Measurements from ENCODE around the gene SAP30BP.
A peak's percentile ranks its signal among the peaks of the same experiment; 100 is the strongest.
"Not testable (repeated sequence)": the region's sequence is repeated elsewhere in the genome, so short reads cannot be mapped to it uniquely, and the experiment has no call there.

Gene SAP30BP

DNA sequence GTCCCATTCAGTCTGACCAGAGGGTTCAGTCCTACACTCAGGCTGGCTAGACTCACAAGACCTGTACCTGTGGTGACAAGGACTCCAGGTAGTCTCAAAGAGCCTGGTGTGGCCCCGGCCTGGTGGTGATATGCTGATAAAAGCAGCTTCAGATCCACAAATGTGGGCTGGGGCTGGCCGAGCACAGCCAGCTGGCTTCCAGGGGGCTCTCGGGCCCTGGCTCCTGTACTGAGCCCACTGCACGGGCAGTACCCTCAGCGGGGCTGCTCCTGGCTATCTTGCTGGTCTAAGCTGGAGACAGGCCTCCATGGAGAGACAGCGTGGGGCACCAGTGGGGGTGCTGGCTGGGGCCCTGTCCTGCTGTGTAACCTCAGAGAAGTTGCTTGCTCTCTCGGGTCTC lies 29.6 kb upstream of the SAP30BP start:
- no peaks in the 10 kb centered on the region for H3K27me3 Mint-ChIP-seq
- no peaks in the 10 kb centered on the region for H3K9me3 Mint-ChIP-seq
- H3K27ac Mint-ChIP-seq, result no peak overlapping the region
- no peaks in the 10 kb centered on the region for H3K36me3 Mint-ChIP-seq
- CTCF ChIA-PET, result interaction anchor here (1.6 to 18.1 kb wide), 3 partner anchors 8 to 112 kb away, joined by 8 to 380 read pairs (median 101); no protein-coding TSS in a partner anchor
- no peaks in the 10 kb centered on the region for H3K4me1 Mint-ChIP-seq
- no peak for DNase-seq
- no peak overlapping the region for H3K4me3 Mint-ChIP-seq

DNA sequence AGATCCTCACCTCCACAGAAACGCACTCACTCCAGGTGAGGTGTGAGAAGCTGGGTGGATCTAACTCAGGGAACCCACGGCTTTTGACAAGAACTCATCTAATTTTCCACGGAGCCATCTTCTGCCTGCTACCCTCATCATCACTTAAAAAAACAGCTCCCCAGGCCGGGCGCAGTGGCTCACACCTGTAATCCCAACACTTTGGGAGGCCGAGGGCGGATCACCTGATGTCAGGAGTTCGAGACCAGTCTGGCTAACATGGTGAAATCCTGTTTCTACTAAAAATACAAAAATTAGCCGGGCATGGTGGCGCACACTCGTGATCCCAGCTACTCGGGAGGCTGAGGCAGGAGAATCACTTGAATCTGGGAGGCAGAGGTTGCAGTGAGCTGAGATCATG lies 29.1 kb upstream of the SAP30BP start:
- H3K4me1 Mint-ChIP-seq, H3K9me3 Mint-ChIP-seq, H3K4me3 Mint-ChIP-seq, H3K27me3 Mint-ChIP-seq, H3K27ac Mint-ChIP-seq, H3K36me3 Mint-ChIP-seq, DNase-seq: not testable (repeated sequence)
- CTCF ChIA-PET, result interaction anchor here (1.4 to 18.1 kb wide), 4 partner anchors 9 to 111 kb away, joined by 3 to 380 read pairs (median 54); no protein-coding TSS in a partner anchor

DNA sequence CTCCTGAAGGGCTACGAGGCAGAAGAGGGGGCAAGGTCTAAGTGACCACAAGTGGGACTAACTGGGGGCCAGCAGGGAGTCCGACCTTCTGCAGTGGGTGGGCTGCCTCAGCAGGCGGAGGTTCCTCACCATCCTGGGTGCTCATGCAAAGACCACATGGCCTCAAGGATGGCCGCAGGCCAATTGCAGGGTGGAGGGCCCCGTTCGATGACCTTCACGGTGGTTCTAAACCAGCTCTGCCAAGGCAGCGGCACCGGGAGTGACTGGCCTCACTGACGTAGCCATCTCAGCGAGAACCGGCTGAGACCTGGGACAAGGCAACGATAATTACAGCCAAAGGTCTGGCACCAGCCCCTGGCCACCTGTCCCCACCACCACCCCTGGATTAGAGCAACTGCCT lies 28.2 kb upstream of the SAP30BP start:
- Mint-ChIP-seq H3K4me3 (no peak overlapping the region), H3K27me3 (no peaks in the 10 kb centered on the region), H3K27ac (no peak overlapping the region), H3K4me1 (no peaks in the 10 kb centered on the region), H3K9me3 (no peaks in the 10 kb centered on the region), H3K36me3 (no peaks in the 10 kb centered on the region)
- no peak for DNase-seq
- CTCF ChIA-PET, result interaction anchor here (1.4 to 18.1 kb wide), 4 partner anchors 10 to 110 kb away, joined by 3 to 380 read pairs (median 8); no protein-coding TSS in a partner anchor

GRCh38 chr17:75639327-75639726 lies 27.8 kb upstream of the SAP30BP start:
- Mint-ChIP-seq H3K27ac (no peak overlapping the region), H3K36me3 (no peaks in the 10 kb centered on the region), H3K9me3 (no peaks in the 10 kb centered on the region), H3K4me3 (no peak overlapping the region), H3K27me3 (no peaks in the 10 kb centered on the region), H3K4me1 (no peaks in the 10 kb centered on the region)
- CTCF ChIA-PET, result interaction anchor here (1.4 to 18.1 kb wide), 3 partner anchors 14 to 110 kb away, joined by 3 to 380 read pairs (median 7); no protein-coding TSS in a partner anchor
- no peak for DNase-seq

- Mint-ChIP-seq H3K4me1 (no peaks in the 10 kb centered on the region), H3K9me3 (no peaks in the 10 kb centered on the region), H3K27me3 (no peaks in the 10 kb centered on the region), H3K36me3 (no peaks in the 10 kb centered on the region), H3K27ac (no peak overlapping the region), H3K4me3 (no peak overlapping the region)
- CTCF ChIA-PET, result interaction anchor here (1.1 to 18.1 kb wide), 3 partner anchors 14 to 109 kb away, joined by 4 to 380 read pairs (median 7); no protein-coding TSS in a partner anchor
- DNase-seq, result no peak
These were observed 27.2 kb upstream of the SAP30BP start for GRCh38 chr17:75639771-75640555.

GRCh38 chr17:75640556-75641119 lies 26.5 kb upstream of the SAP30BP start:
- Mint-ChIP-seq H3K27ac (no peak overlapping the region), H3K36me3 (no peaks in the 10 kb centered on the region), H3K27me3 (no peaks in the 10 kb centered on the region), H3K4me3 (no peak overlapping the region), H3K9me3 (no peaks in the 10 kb centered on the region), H3K4me1 (peaks cover 4% of the 10 kb centered on the region)
- CTCF ChIA-PET, result interaction anchor here (0.8 to 6.5 kb wide), 4 partner anchors 7 to 109 kb away, joined by 3 to 78 read pairs (median 6); partner anchors contain the start of gene SMIM5
- no peak for DNase-seq

- Mint-ChIP-seq H3K27ac (no peak overlapping the region), H3K36me3 (no peaks in the 10 kb centered on the region), H3K4me1 (peaks cover 11% of the 10 kb centered on the region), H3K27me3 (no peaks in the 10 kb centered on the region), H3K4me3 (no peak overlapping the region), H3K9me3 (no peaks in the 10 kb centered on the region)
- DNase-seq, result no peak
- CTCF ChIA-PET, result interaction anchor here (0.8 to 6.5 kb wide), 7 partner anchors 8 to 108 kb away, joined by 3 to 78 read pairs (median 4); partner anchors contain the start of gene SMIM5
These were observed 25.8 kb upstream of the SAP30BP start for GRCh38 chr17:75641343-75641742.

GRCh38 chr17:75642182-75642783 lies 24.9 kb upstream of the SAP30BP start:
- no peak for DNase-seq
- no peaks in the 10 kb centered on the region for H3K27me3 Mint-ChIP-seq
- no peaks in the 10 kb centered on the region for H3K36me3 Mint-ChIP-seq
- peaks cover 15% of the 10 kb centered on the region for H3K4me1 Mint-ChIP-seq
- H3K27ac Mint-ChIP-seq, result no peak overlapping the region
- no peak overlapping the region for H3K4me3 Mint-ChIP-seq
- CTCF ChIA-PET, result interaction anchor here (1.1 to 6.5 kb wide), 5 partner anchors 9 to 106 kb away, joined by 3 to 78 read pairs (median 5); partner anchors contain the start of gene SMIM5
- no peaks in the 10 kb centered on the region for H3K9me3 Mint-ChIP-seq

DNA sequence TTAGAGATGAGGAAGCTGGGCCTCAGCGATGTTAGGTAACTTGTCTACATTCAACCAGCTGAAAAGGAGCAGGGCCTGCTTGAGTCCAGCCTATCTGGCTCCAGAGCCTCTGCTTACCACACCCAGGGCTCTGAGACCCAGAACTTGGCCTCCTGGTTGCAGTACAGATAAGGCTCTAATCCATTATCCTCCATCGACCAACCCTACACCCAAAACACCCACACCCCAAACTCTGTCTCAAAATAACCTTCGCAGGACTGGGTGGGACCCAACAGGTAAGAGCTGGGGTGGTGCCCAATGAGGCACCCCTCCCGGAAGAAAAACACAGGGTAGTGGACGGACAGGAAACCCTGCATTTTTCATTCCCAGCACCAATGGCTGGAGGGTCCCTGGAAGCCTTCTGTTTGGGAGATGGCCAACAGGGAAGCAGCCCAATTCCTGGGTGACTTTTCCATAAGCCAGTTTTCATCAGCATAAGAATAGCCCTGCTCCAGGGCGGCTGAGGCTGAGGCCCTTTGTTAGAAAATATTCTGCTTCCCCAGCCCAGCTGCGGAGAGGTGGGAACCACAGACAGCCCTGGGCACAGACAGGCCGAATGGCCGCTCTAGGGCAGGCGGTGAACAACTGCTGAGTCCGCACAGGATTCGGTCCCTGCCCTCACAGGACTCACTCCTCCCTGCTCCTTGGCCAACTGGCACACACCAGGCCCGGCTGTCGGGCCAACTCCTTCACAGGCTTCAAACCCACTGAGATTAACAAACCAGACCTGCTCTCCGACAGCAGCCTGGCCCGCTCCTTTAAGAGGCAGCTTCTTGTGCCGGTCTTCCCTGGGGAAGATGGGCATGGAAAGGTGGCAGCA lies 24.1 kb upstream of the SAP30BP start:
- Mint-ChIP-seq H3K4me1 (peaks cover 15% of the 10 kb centered on the region), H3K4me3 (no peak overlapping the region)

DNA sequence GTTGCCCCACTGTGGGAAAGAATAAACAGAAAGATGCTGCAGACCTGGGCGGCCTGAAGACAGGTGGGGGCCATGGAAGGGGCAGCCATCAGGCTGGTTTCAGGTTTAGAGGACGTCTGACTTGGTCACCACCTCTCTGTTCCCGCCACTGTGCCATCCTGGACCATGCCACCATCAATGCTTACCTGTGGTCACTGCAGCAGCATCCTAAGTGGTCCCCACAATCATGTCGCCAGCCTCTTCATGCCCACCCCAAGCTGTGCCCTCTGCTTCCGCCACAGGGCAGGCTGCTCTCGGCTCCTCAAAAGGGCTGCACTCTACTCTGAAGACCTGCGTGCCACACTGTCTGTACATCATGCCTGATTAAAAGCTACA lies 23.5 kb upstream of the SAP30BP start:
- Mint-ChIP-seq H3K36me3 (no peaks in the 10 kb centered on the region), H3K4me3 (no peak overlapping the region), H3K4me1 (peaks cover 15% of the 10 kb centered on the region), H3K9me3 (no peaks in the 10 kb centered on the region), H3K27me3 (no peaks in the 10 kb centered on the region), H3K27ac (no peak overlapping the region)
- no peak for DNase-seq
- CTCF ChIA-PET, result interaction anchor here (1.0 to 6.5 kb wide), 5 partner anchors 10 to 106 kb away, joined by 3 to 78 read pairs (median 5); partner anchors contain the start of gene SMIM5

More for the DNA sequence above, 24.1 kb upstream of the SAP30BP start:
- DNase-seq, result no peak
- CTCF ChIA-PET, result interaction anchor here (1.0 to 6.5 kb wide), 6 partner anchors 10 to 105 kb away, joined by 3 to 78 read pairs (median 4); partner anchors contain the start of gene SMIM5
- Mint-ChIP-seq H3K9me3 (no peaks in the 10 kb centered on the region), H3K27me3 (no peaks in the 10 kb centered on the region), H3K27ac (no peak overlapping the region), H3K36me3 (no peaks in the 10 kb centered on the region)

GRCh38 chr17:75645501-75645888 lies 21.6 kb upstream of the SAP30BP start:
- Mint-ChIP-seq H3K4me1 (peaks cover 15% of the 10 kb centered on the region), H3K4me3 (no peak overlapping the region), H3K9me3 (no peaks in the 10 kb centered on the region), H3K27me3 (no peaks in the 10 kb centered on the region), H3K27ac (no peak overlapping the region), H3K36me3 (peaks cover 12% of the 10 kb centered on the region)
- no peak for DNase-seq
- CTCF ChIA-PET, result interaction anchor here (1.0 to 6.5 kb wide), 4 partner anchors 9 to 104 kb away, joined by 3 to 78 read pairs (median 16); partner anchors contain the start of gene SMIM5

GRCh38 chr17:75645889-75646637 lies 21.1 kb upstream of the SAP30BP start:
- no peaks in the 10 kb centered on the region for H3K27me3 Mint-ChIP-seq
- H3K9me3 Mint-ChIP-seq, result no peaks in the 10 kb centered on the region
- peaks cover 13% of the 10 kb centered on the region for H3K36me3 Mint-ChIP-seq
- peak; percentile 39 for DNase-seq
- no peak overlapping the region for H3K4me3 Mint-ChIP-seq
- H3K4me1 Mint-ChIP-seq, result peaks cover 15% of the 10 kb centered on the region
- peak overlapping the region; percentile 9 for H3K27ac Mint-ChIP-seq
- CTCF ChIA-PET, result interaction anchor here (0.7 to 6.5 kb wide), 6 partner anchors 9 to 172 kb away, joined by 3 to 78 read pairs (median 5); partner anchors contain the start of gene SMIM5

GRCh38 chr17:75646638-75646992 lies 20.5 kb upstream of the SAP30BP start:
- DNase-seq, result no peak
- Mint-ChIP-seq H3K9me3 (no peaks in the 10 kb centered on the region), H3K36me3 (peaks cover 13% of the 10 kb centered on the region), H3K27me3 (no peaks in the 10 kb centered on the region), H3K4me3 (no peak overlapping the region), H3K4me1 (peaks cover 15% of the 10 kb centered on the region), H3K27ac (peak overlapping the region; percentile 19)
- CTCF ChIA-PET, result interaction anchor here (0.7 to 6.5 kb wide), 5 partner anchors 13 to 173 kb away, joined by 3 to 78 read pairs (median 6); partner anchors contain the start of gene SMIM5

Data from activated naive CD4-positive, alpha-beta T cell treated with anti-CD3 and anti-CD28 coated beads, Interleukin-2, amount 10 ng/mL, durations not matched to agents 7 days and 5 days (primary cell).